ENCODE data around the gene LRPAP1. TPM values are rescaled to one million over a fixed set of nuclear protein-coding genes. Genes with fewer than 3 reads are reported as not detected.

LRPAP1 gene
- total RNA-seq, 1 donor from 2014 or later, result 297 TPM

DNA sequence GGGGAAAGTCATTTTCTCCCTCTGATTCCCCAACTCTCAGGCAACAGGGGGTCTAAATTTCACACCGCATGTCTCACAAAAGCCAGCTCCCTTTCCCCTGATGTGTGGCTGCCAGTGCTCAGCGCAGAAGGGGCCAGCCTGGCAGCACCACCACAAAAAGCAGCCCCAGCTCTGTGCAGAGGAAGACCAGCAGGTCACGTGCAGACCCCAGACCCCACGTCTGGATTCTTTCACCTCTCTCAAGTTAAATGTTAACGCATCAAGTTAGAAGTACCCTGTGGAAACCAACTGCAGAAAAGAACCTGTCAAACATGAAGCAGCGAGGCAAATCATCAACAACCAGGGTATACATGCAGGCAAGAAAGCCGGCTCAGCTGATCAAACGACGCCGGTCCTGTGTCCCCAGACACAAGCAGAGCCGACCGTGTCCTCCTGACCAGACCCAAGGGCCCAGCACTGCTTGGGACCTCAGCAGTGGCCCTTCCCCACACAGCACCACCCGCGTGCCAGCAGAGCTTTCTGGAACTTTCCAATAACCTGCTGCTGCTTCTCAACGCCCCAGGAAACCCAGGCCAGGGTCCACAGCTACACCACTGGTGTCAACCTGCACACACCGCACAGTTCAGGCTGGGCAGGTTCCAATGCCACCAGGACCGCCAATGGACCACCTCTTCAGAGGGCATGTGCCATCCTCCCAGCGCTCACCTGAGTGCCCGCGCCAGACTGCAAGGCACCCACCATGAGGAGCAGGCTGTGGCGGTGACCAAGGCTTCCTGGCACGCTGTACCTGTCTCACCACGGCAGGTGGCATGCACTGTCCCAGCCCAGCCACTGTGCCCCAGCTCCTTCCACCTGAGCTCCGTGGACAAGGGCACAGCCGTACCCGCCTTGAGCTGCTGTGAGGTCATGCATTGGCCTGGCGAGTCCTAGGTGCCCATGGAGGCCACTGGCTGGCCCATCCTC is 4.0 kb downstream of the LRPAP1 start:
- Histone ChIP-seq H3K27me3 (ENCODE audit: low read depth) (no peaks in the 10 kb centered on the region), H3K27ac (replicated peaks) (no peak overlapping the region), H3K36me3 (peaks cover 37% of the 10 kb centered on the region), H3K4me1 (peaks cover 54% of the 10 kb centered on the region), H3K9me3 (replicated peaks) (no peaks in the 10 kb centered on the region), H3K4me3 (no peak overlapping the region)
- TF ChIP-seq, protein P1, sequence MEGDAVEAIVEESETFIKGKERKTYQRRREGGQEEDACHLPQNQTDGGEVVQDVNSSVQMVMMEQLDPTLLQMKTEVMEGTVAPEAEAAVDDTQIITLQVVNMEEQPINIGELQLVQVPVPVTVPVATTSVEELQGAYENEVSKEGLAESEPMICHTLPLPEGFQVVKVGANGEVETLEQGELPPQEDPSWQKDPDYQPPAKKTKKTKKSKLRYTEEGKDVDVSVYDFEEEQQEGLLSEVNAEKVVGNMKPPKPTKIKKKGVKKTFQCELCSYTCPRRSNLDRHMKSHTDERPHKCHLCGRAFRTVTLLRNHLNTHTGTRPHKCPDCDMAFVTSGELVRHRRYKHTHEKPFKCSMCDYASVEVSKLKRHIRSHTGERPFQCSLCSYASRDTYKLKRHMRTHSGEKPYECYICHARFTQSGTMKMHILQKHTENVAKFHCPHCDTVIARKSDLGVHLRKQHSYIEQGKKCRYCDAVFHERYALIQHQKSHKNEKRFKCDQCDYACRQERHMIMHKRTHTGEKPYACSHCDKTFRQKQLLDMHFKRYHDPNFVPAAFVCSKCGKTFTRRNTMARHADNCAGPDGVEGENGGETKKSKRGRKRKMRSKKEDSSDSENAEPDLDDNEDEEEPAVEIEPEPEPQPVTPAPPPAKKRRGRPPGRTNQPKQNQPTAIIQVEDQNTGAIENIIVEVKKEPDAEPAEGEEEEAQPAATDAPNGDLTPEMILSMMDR (IDR thresholded peaks at IDR 0.05; ENCODE audit: borderline replicate concordance), result no peak
- intact Hi-C loops (cut with micrococcal nuclease), result no loop called here
- no peak for DNase-seq

- Histone ChIP-seq H3K27me3 (ENCODE audit: low read depth) (no peaks in the 10 kb centered on the region), H3K27ac (replicated peaks) (no peak overlapping the region), H3K36me3 (peaks cover 44% of the 10 kb centered on the region), H3K4me3 (no peak overlapping the region), H3K9me3 (replicated peaks) (no peaks in the 10 kb centered on the region), H3K4me1 (peaks cover 47% of the 10 kb centered on the region)
- TF ChIP-seq, protein P1 (IDR thresholded peaks at IDR 0.05; ENCODE audit: borderline replicate concordance), result no peak
- intact Hi-C loops (cut with micrococcal nuclease), result no loop called here
- no peak for DNase-seq
Observed at GRCh38 chr4:3527101-3527913, 4.9 kb downstream of the LRPAP1 start.

DNA sequence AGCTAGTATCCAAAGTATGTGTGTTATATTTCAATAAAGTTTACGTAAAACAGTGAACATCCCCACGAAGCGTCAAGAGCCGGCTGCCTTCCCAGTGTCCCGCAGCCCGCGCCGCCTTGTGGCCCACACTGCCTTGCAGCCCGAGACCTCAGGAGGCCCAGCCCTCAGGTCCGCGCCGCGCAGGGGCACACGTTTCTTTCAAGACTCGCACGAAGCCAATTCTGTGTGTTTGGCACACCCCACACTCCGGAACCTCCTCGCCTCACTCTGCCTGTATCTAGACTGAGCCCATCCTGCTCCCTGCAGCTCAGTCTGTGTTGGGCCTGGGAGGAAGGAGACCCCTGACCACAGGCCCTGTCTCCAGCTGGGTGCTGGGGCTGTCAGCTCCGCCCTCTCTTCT is 5.8 kb downstream of the LRPAP1 start:
- Histone ChIP-seq H3K4me3 (no peak overlapping the region), H3K27ac (replicated peaks) (no peak overlapping the region), H3K27me3 (ENCODE audit: low read depth) (no peaks in the 10 kb centered on the region), H3K36me3 (peaks cover 52% of the 10 kb centered on the region), H3K9me3 (replicated peaks) (no peaks in the 10 kb centered on the region), H3K4me1 (peaks cover 40% of the 10 kb centered on the region)
- TF ChIP-seq, protein P1 (IDR thresholded peaks at IDR 0.05; ENCODE audit: borderline replicate concordance), result no peak
- no peak for DNase-seq
- intact Hi-C loops (cut with micrococcal nuclease), result no loop called here

- Histone ChIP-seq H3K4me1 (peaks cover 33% of the 10 kb centered on the region), H3K36me3 (peaks cover 59% of the 10 kb centered on the region), H3K9me3 (replicated peaks) (no peaks in the 10 kb centered on the region), H3K4me3 (no peak overlapping the region), H3K27me3 (ENCODE audit: low read depth) (no peaks in the 10 kb centered on the region), H3K27ac (replicated peaks) (no peak overlapping the region)
- intact Hi-C loops (cut with micrococcal nuclease), result no loop called here
- TF ChIP-seq, protein P1 (IDR thresholded peaks at IDR 0.05; ENCODE audit: borderline replicate concordance), result no peak
- DNase-seq, result no peak
Observed at GRCh38 chr4:3525532-3526430, 6.4 kb downstream of the LRPAP1 start.

- peaks cover 68% of the 10 kb centered on the region for H3K36me3 ChIP-seq
- no peak overlapping the region for H3K4me3 ChIP-seq
- H3K27ac ChIP-seq (replicated peaks), result no peak overlapping the region
- no peaks in the 10 kb centered on the region for H3K27me3 ChIP-seq (ENCODE audit: low read depth)
- H3K9me3 ChIP-seq (replicated peaks), result no peaks in the 10 kb centered on the region
- intact Hi-C loops (cut with micrococcal nuclease), result no loop called here
- peaks cover 24% of the 10 kb centered on the region for H3K4me1 ChIP-seq
- TF ChIP-seq, protein P1 (IDR thresholded peaks at IDR 0.05; ENCODE audit: borderline replicate concordance), result no peak
- DNase-seq, result no peak
Observed at GRCh38 chr4:3524920-3525319, 7.3 kb downstream of the LRPAP1 start.
